ENCODE results near the gene CSNK1D. TPM values are rescaled to one million over a fixed set of nuclear protein-coding genes. Genes with fewer than 3 reads are reported as not detected.

The CSNK1D gene
- total RNA-seq, 1 donor, result 50.3 TPM

DNA sequence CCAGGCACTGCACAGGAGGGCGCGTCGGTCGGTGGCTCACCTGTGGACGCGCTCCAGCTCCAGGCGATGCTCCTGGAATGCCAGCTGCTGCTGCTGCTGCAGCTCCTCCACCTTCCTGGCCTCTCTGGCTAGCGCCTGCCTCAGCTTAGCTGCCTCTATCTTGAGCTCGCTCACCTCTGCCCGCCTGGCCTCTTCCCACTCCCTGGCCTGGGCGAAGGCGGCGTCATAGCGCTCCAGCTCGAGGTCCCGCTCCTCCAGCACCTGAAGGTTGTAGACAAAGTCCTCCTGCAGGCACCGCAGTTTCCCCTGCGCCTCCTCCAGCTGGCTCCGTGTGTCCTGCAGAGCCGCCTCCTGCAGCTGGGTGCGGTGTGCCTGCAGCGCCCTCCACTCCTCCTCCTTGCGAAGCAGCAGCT is 72.0 kb downstream of the CSNK1D start:
- TF ChIP-seq, protein P1, sequence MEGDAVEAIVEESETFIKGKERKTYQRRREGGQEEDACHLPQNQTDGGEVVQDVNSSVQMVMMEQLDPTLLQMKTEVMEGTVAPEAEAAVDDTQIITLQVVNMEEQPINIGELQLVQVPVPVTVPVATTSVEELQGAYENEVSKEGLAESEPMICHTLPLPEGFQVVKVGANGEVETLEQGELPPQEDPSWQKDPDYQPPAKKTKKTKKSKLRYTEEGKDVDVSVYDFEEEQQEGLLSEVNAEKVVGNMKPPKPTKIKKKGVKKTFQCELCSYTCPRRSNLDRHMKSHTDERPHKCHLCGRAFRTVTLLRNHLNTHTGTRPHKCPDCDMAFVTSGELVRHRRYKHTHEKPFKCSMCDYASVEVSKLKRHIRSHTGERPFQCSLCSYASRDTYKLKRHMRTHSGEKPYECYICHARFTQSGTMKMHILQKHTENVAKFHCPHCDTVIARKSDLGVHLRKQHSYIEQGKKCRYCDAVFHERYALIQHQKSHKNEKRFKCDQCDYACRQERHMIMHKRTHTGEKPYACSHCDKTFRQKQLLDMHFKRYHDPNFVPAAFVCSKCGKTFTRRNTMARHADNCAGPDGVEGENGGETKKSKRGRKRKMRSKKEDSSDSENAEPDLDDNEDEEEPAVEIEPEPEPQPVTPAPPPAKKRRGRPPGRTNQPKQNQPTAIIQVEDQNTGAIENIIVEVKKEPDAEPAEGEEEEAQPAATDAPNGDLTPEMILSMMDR (IDR thresholded peaks at IDR 0.05; ENCODE audit: extremely low read depth, low read depth, low read length), result no peak
- Histone ChIP-seq H2AFZ (ENCODE audit: low read length) (no peak overlapping the region), H3K36me3 (ENCODE audit: insufficient read depth, low read length) (peaks cover 29% of the 10 kb centered on the region), H3K9me3 (ENCODE audit: low read depth, low read length) (no peaks in the 10 kb centered on the region), H3K4me1 (ENCODE audit: insufficient read depth, low read length) (peaks cover 17% of the 10 kb centered on the region), H3K27ac (ENCODE audit: low read depth, low read length) (no peak overlapping the region), H3K4me2 (ENCODE audit: insufficient read depth, low read length) (no peak overlapping the region), H3K79me2 (ENCODE audit: insufficient read depth, low read length) (peaks cover 15% of the 10 kb centered on the region), H4K20me1 (ENCODE audit: insufficient read depth, low read length) (peaks cover 28% of the 10 kb centered on the region), H3K27me3 (ENCODE audit: insufficient read depth, low read length) (no peaks in the 10 kb centered on the region), H3K4me3 (ENCODE audit: insufficient read depth, low read length) (no peak overlapping the region)
- DNase-seq (ENCODE audit: insufficient read length, low spot score, missing footprints), result peak; percentile 34

DNA sequence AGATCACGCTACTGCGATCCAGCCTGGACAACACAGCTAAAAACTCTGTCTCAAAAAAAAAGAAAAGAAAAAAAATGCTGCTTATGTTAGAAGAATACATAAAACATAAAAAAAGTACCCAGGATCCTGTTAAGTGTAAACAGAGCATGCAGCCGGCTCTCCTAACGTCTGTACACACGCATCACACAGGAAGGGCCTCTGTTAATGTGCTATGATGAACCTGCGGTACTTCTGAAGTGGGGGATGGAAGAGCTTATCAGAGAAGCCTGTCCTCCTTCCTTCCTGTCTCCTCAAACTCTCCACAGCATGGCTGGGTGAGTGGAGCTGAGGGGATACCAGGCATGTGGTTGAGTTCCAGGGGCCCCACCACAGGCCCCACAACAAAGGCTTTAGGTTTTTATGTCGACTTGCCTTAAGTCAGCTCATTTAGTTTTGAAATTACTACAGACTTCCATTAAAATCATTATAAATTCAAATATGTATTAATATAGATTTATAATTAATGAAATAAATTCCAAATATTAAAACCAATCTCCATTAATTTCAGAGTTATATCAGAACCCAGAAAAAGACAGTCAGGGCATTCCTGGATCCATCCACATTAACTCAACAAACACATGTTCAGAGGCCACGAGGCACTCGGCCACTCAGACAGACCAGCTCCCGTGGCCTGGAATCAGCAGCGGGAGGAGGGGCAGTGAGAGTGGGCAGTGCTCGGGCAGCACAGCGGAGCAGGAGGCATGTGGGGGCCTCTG is 72.6 kb downstream of the CSNK1D start:
- Histone ChIP-seq H4K20me1 (ENCODE audit: insufficient read depth, low read length) (peaks cover 28% of the 10 kb centered on the region), H3K27ac (ENCODE audit: low read depth, low read length) (no peak overlapping the region), H3K27me3 (ENCODE audit: insufficient read depth, low read length) (no peaks in the 10 kb centered on the region), H2AFZ (ENCODE audit: low read length) (no peak overlapping the region), H3K36me3 (ENCODE audit: insufficient read depth, low read length) (peaks cover 29% of the 10 kb centered on the region), H3K4me3 (ENCODE audit: insufficient read depth, low read length) (no peak overlapping the region), H3K9me3 (ENCODE audit: low read depth, low read length) (no peaks in the 10 kb centered on the region), H3K4me1 (ENCODE audit: insufficient read depth, low read length) (peaks cover 13% of the 10 kb centered on the region), H3K79me2 (ENCODE audit: insufficient read depth, low read length) (peaks cover 15% of the 10 kb centered on the region), H3K4me2 (ENCODE audit: insufficient read depth, low read length) (no peak overlapping the region)
- DNase-seq (ENCODE audit: insufficient read length, low spot score, missing footprints), result peak; percentile 54
- TF ChIP-seq, protein P1 (IDR thresholded peaks at IDR 0.05; ENCODE audit: extremely low read depth, low read depth, low read length), result no peak

DNA sequence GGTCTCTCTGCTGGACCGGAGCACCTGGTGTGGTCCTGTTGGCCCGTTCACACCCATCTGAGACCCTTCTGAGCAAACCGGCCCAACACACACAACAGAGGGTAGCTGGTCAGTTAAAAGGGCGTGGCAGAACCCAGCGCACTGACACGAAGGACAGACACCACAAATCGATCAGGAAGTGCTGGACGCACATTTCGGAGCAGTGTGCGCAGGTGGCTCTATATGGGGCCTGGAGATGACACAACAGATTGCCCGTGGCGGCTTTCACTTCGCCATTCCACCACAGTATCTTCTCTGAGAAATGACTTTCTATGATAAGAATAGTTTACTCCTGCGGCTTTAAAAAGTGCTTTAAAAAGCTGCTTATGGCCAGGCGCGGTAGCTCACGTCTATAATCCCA is 73.4 kb downstream of the CSNK1D start:
- no peak for DNase-seq (ENCODE audit: insufficient read length, low spot score, missing footprints)
- Histone ChIP-seq H3K4me2 (ENCODE audit: insufficient read depth, low read length) (no peak overlapping the region), H3K27ac (ENCODE audit: low read depth, low read length) (no peak overlapping the region), H3K9me3 (ENCODE audit: low read depth, low read length) (no peaks in the 10 kb centered on the region), H4K20me1 (ENCODE audit: insufficient read depth, low read length) (peaks cover 25% of the 10 kb centered on the region), H3K4me3 (ENCODE audit: insufficient read depth, low read length) (no peak overlapping the region), H2AFZ (ENCODE audit: low read length) (no peak overlapping the region), H3K36me3 (ENCODE audit: insufficient read depth, low read length) (peaks cover 34% of the 10 kb centered on the region), H3K27me3 (ENCODE audit: insufficient read depth, low read length) (no peaks in the 10 kb centered on the region), H3K79me2 (ENCODE audit: insufficient read depth, low read length) (peaks cover 15% of the 10 kb centered on the region), H3K4me1 (ENCODE audit: insufficient read depth, low read length) (peaks cover 6% of the 10 kb centered on the region)
- TF ChIP-seq, protein P1 (IDR thresholded peaks at IDR 0.05; ENCODE audit: extremely low read depth, low read depth, low read length), result no peak

DNA sequence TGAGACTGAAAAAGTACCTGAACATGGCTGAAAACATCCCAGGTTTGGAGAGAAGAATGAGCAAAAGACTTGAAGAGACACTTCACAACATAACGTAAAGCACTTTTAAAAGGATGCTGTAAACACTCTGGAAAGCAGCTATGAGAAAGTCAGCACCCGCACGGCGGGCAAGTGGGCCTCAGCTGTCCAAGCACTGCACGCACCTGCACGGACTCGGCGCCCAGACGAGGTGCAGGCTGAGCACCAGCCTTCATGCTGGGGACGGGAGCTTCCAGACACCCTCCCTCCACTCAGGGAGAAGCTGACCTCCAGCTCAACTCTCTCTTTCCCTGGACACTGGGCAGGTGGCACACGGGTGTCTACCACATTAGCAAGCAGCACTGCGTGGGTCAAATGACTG is 74.0 kb downstream of the CSNK1D start:
- no peaks in the 10 kb centered on the region for H3K27me3 ChIP-seq (ENCODE audit: insufficient read depth, low read length)
- no peak overlapping the region for H3K27ac ChIP-seq (ENCODE audit: low read depth, low read length)
- peaks cover 12% of the 10 kb centered on the region for H3K79me2 ChIP-seq (ENCODE audit: insufficient read depth, low read length)
- no peak overlapping the region for H3K4me3 ChIP-seq (ENCODE audit: insufficient read depth, low read length)
- no peaks in the 10 kb centered on the region for H3K9me3 ChIP-seq (ENCODE audit: low read depth, low read length)
- no peak overlapping the region for H2AFZ ChIP-seq (ENCODE audit: low read length)
- TF ChIP-seq, protein P1 (IDR thresholded peaks at IDR 0.05; ENCODE audit: extremely low read depth, low read depth, low read length), result no peak
- peaks cover 20% of the 10 kb centered on the region for H4K20me1 ChIP-seq (ENCODE audit: insufficient read depth, low read length)
- H3K4me2 ChIP-seq (ENCODE audit: insufficient read depth, low read length), result no peak overlapping the region
- DNase-seq (ENCODE audit: insufficient read length, low spot score, missing footprints), result no peak
- H3K4me1 ChIP-seq (ENCODE audit: insufficient read depth, low read length), result no peaks in the 10 kb centered on the region
- H3K36me3 ChIP-seq (ENCODE audit: insufficient read depth, low read length), result peaks cover 41% of the 10 kb centered on the region

Measured in osteoblast (primary cell).